Smooth muscle cell (in vitro differentiated cells): ENCODE results near the gene TCFL5. TPM values are rescaled to one million over a fixed set of nuclear protein-coding genes. Genes with fewer than 3 reads are reported as not detected.

Experiments used
- DNase-seq: peaks from one replicate; lab custom pipeline; 2025; ENCODE audit not compliant: unreplicated experiment; lab: John Stamatoyannopoulos, UW
- H2AFZ ChIP-seq: fragments of 200-600 bp; sonication (generic); 2 replicates; pipeline ENCODE4 v1.6.0; 2016; ENCODE audit warnings: antibody characterized with exemption, low read depth, mild to moderate bottlenecking
- H3F3A ChIP-seq: fragments of 200-600 bp; sonication (generic); 2 replicates; pipeline ENCODE4 v1.6.0; 2017; ENCODE audit warnings: antibody characterized with exemption, low read depth
- H3K27ac ChIP-seq: fragments of 200-600 bp; sonication (generic); 2 replicates; pipeline ENCODE4 v1.5.1; 2016; ENCODE audit warnings: low read depth, mild to moderate bottlenecking
- H3K27me3 ChIP-seq: fragments of 200-600 bp; sonication (generic); 2 replicates; pipeline ENCODE4 v1.6.1; 2016; ENCODE audit warnings: low read depth, mild to moderate bottlenecking
- H3K36me3 ChIP-seq: fragments of 200-600 bp; sonication (generic); 2 replicates; pipeline ENCODE4 v1.5.1; 2016; ENCODE audit warnings: low read depth
- H3K4me1 ChIP-seq: fragments of 200-600 bp; sonication (generic); 2 replicates; pipeline ENCODE4 v1.5.1; 2016; ENCODE audit warnings: low read depth
- H3K4me2 ChIP-seq: fragments of 200-600 bp; sonication (generic); 2 replicates; pipeline ENCODE4 v1.6.0; 2016; ENCODE audit warnings: mild to moderate bottlenecking
- H3K4me3 ChIP-seq: fragments of 200-600 bp; sonication (generic); 2 replicates; pipeline ENCODE4 v1.5.1; 2016; ENCODE audit warnings: mild to moderate bottlenecking
- H3K79me2 ChIP-seq: fragments of 200-600 bp; sonication (generic); 2 replicates; pipeline ENCODE4 v1.6.0; 2016; ENCODE audit warnings: low read depth, mild to moderate bottlenecking
- H3K9ac ChIP-seq: fragments of 200-600 bp; sonication (generic); 2 replicates; pipeline ENCODE4 v1.6.0; 2016; ENCODE audit warnings: low read depth
- H3K9me3 ChIP-seq: fragments of 200-600 bp; sonication (generic); replicated peaks from 2 replicates; pipeline ENCODE4 v1.5.1; 2016; ENCODE audit warnings: low read depth
- H4K20me1 ChIP-seq: fragments of 200-600 bp; sonication (generic); 2 replicates; pipeline ENCODE4 v1.6.0; 2016; ENCODE audit warnings: low read depth
- WGBS: methylation state at CpG from one replicate; pipeline ENCODE4 v1.1.7; 2016; ENCODE audit warnings: low lambda C conversion rate; 5-methylcytosine and 5-hydroxymethylcytosine counted together
- polyA plus RNA-seq: library from polyadenylated mRNA; unstranded; fragments of >200 nt; fragmentation: Nextera tagmentation; extraction: Ambion mirVana; gene quantifications from 2 replicates; pipeline ENCODE4 v1.2.1, GENCODE V29; 2016
- small RNA-seq: library from RNA; depleted of rRNA; stranded (forward); fragments of <200 nt; gene quantifications from one replicate; pipeline ENCODE3, GENCODE V24; 2014
- total RNA-seq: library from RNA; depleted of rRNA; stranded (reverse); fragments of >200 nt; gene quantifications from 2 replicates; pipeline ENCODE4 v1.2.3, GENCODE V29; 2014
- TF ChIP-seq, protein P1 (sequence below): fragments of 200-600 bp; sonication (generic); IDR thresholded peaks from 2 replicates; pipeline ENCODE4 v1.5.1; 2017; ENCODE audit warnings: borderline replicate concordance, mild to moderate bottlenecking, antibody characterized with exemption; ENCODE audit not compliant: insufficient read depth, poor library complexity, severe bottlenecking

Gene TCFL5
- total and polyA plus RNA-seq, 2 experiments from 2014 or later: 9.5 to 12.5 TPM

DNA sequence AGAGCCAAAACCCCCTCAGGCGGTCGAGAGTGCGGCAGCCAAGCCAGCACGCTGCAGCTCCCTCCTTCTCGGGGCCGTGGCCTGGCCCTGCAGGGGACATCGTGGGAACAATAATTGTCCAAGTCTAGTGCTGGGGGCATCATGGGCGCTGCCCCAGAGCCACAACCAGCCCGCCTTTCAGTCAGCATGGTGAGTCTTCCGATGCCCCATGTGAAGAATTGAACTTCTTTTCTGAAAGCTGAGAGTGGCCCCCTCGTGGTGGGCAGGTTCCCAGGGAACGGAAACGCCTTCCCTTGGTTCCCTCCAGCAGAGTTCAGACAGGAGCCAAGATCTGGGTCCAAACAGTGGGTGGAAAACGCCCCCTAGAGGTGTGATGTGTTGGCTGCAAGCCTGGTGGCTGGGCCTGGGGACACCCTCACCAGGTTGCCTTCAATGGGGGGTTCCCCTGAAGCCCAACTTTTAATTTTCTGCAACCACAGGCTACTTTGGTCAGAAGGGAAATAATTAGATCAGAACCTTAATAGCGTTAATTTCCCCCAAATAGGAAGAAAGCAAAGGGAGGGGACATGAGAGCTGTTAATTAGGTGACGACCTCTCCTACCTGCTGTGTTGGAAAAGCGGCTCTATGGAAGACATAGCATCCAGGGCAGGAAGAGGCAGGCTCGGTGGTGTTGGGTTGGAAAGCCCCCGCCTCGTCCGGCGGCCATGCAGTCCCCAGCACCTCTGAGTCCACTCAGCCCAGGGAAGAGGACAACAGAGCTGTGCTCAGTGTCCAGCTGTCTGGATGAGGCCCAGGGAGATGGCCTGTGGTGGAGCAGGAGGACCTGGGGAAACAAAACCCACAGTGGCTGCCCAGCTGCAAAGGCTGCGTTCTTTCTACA is 70.1 kb downstream of the TCFL5 start:
- Histone ChIP-seq H3K9ac (no peak overlapping the region), H3K4me1 (peaks cover 10% of the 10 kb centered on the region), H3K79me2 (no peaks in the 10 kb centered on the region), H3K27me3 (no peaks in the 10 kb centered on the region), H3F3A (peaks cover 19% of the 10 kb centered on the region), H4K20me1 (no peaks in the 10 kb centered on the region), H3K4me2 (peak overlapping the region; percentile 60), H3K4me3 (no peak overlapping the region), H2AFZ (no peak overlapping the region), H3K9me3 (no peaks in the 10 kb centered on the region), H3K27ac (peak overlapping the region; percentile 87), H3K36me3 (no peaks in the 10 kb centered on the region)
- TF ChIP-seq, protein P1, sequence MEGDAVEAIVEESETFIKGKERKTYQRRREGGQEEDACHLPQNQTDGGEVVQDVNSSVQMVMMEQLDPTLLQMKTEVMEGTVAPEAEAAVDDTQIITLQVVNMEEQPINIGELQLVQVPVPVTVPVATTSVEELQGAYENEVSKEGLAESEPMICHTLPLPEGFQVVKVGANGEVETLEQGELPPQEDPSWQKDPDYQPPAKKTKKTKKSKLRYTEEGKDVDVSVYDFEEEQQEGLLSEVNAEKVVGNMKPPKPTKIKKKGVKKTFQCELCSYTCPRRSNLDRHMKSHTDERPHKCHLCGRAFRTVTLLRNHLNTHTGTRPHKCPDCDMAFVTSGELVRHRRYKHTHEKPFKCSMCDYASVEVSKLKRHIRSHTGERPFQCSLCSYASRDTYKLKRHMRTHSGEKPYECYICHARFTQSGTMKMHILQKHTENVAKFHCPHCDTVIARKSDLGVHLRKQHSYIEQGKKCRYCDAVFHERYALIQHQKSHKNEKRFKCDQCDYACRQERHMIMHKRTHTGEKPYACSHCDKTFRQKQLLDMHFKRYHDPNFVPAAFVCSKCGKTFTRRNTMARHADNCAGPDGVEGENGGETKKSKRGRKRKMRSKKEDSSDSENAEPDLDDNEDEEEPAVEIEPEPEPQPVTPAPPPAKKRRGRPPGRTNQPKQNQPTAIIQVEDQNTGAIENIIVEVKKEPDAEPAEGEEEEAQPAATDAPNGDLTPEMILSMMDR: peak; percentile 96
- 29% methylated on average over 23 of the region's 23 CpGs for WGBS
- peak; percentile 45 for DNase-seq

Small RNA genes lying within 50 kb of the gene (small RNA-seq; reads per million reads assigned to genes)
- gene DPH3P1: not detected

Other genes starting within 250 kb of the TCFL5 start
- 0.18 and 0.81 TPM in 2 replicates for gene SLCO4A1, start 219.3 kb downstream of the TCFL5 start, total RNA-seq
- gene SLCO4A1, start 219.3 kb downstream of the TCFL5 start, polyA plus RNA-seq: 1.4 and 1.7 TPM in 2 replicates
- gene NTSR1, start 153.0 kb downstream of the TCFL5 start, total RNA-seq: 0.09 TPM in 1 of 2 replicates, not detected in the other
- 0.28 TPM in 1 of 2 replicates, not detected in the other for gene NTSR1, start 153.0 kb downstream of the TCFL5 start, polyA plus RNA-seq
- 15.5 and 18.2 TPM in 2 replicates for gene MRGBP, start 65.3 kb downstream of the TCFL5 start, total RNA-seq
- 23.1 and 27.2 TPM in 2 replicates for gene MRGBP, start 65.3 kb downstream of the TCFL5 start, polyA plus RNA-seq
- 21.5 and 24.4 TPM in 2 replicates for gene OGFR, start 57.0 kb downstream of the TCFL5 start, total RNA-seq
- gene OGFR, start 57.0 kb downstream of the TCFL5 start, polyA plus RNA-seq: 53.2 and 61.4 TPM in 2 replicates
- gene COL9A3, start 44.8 kb downstream of the TCFL5 start, total RNA-seq: 23.0 and 30.1 TPM in 2 replicates
- gene COL9A3, start 44.8 kb downstream of the TCFL5 start, polyA plus RNA-seq: 73.3 and 77.4 TPM in 2 replicates
- 24.6 and 25.8 TPM in 2 replicates for gene DIDO1, start 64.7 kb upstream of the TCFL5 start, total RNA-seq
- 14.4 and 16.0 TPM in 2 replicates for gene DIDO1, start 64.7 kb upstream of the TCFL5 start, polyA plus RNA-seq
- gene GID8, start 76.3 kb upstream of the TCFL5 start, total RNA-seq: 23.5 and 34.8 TPM in 2 replicates
- 13.9 and 20.8 TPM in 2 replicates for gene GID8, start 76.3 kb upstream of the TCFL5 start, polyA plus RNA-seq
- gene SLC17A9, start 90.9 kb upstream of the TCFL5 start, total RNA-seq: 32.4 and 32.5 TPM in 2 replicates
- gene SLC17A9, start 90.9 kb upstream of the TCFL5 start, polyA plus RNA-seq: 92.5 and 96.7 TPM in 2 replicates
- gene BHLHE23, start 145.1 kb upstream of the TCFL5 start, total RNA-seq: not detected in 2 replicates
- not detected in 2 replicates for gene BHLHE23, start 145.1 kb upstream of the TCFL5 start, polyA plus RNA-seq